DOHH2 (cell line): ENCODE measurements around the gene C1QTNF5.

Experiments
- H3F3A ChIP-seq: fragments of 200-600 bp; sonication (generic), shearing (Covaris generic); 2 replicates; pipeline ENCODE4 v1.6.0; 2016; ENCODE audit warnings: antibody characterized with exemption, mild to moderate bottlenecking; ENCODE audit not compliant: control insufficient read depth, insufficient read depth
- H3K27ac ChIP-seq: fragments of 200-600 bp; sonication (generic); 2 replicates; pipeline ENCODE4 v1.5.1; 2014; ENCODE audit warnings: low read depth, mild to moderate bottlenecking, low read length, moderate library complexity
- H3K27me3 ChIP-seq: fragments of 200-600 bp; sonication (generic); 2 replicates; pipeline ENCODE4 v1.6.1; 2014; ENCODE audit warnings: mild to moderate bottlenecking, low read length, mixed read lengths; ENCODE audit not compliant: control insufficient read depth
- H3K36me3 ChIP-seq: fragments of 200-600 bp; sonication (generic); 2 replicates; pipeline ENCODE4 v1.6.1; 2014; ENCODE audit warnings: mild to moderate bottlenecking, low read length, moderate library complexity, mixed read lengths; ENCODE audit not compliant: control insufficient read depth
- H3K4me1 ChIP-seq: fragments of 200-600 bp; sonication (generic); 2 replicates; pipeline ENCODE4 v1.6.1; 2014; ENCODE audit warnings: mild to moderate bottlenecking, low read length, mixed read lengths; ENCODE audit not compliant: control insufficient read depth
- H3K4me2 ChIP-seq: fragments of 200-600 bp; sonication (generic); 2 replicates; pipeline ENCODE4 v1.6.0; 2014; ENCODE audit warnings: mild to moderate bottlenecking, low read length, moderate library complexity
- H3K4me3 ChIP-seq: fragments of 200-600 bp; sonication (generic); 2 replicates; pipeline ENCODE4 v1.5.1; 2014; ENCODE audit warnings: mild to moderate bottlenecking, low read length, mixed read lengths
- H3K79me2 ChIP-seq: fragments of 200-600 bp; sonication (generic); 2 replicates; pipeline ENCODE4 v1.6.1; 2014; ENCODE audit warnings: mild to moderate bottlenecking, low read length, mixed read lengths; ENCODE audit not compliant: control insufficient read depth
- H3K9me2 ChIP-seq: fragments of 200-600 bp; sonication (generic); replicated peaks from 2 replicates; pipeline ENCODE4 v1.6.1; 2014; ENCODE audit warnings: mild to moderate bottlenecking, low read length, mixed read lengths; ENCODE audit not compliant: control insufficient read depth
- H3K9me3 ChIP-seq: fragments of 200-600 bp; sonication (generic); 2 replicates; pipeline ENCODE4 v1.6.1; 2014; ENCODE audit warnings: antibody characterized with exemption, low read length, mixed read lengths; ENCODE audit not compliant: control insufficient read depth, insufficient read depth
- H4K20me1 ChIP-seq: fragments of 200-600 bp; sonication (generic); 2 replicates; pipeline ENCODE4 v1.6.0; 2014; ENCODE audit warnings: low read depth, mild to moderate bottlenecking, antibody characterized with exemption, low read length, moderate library complexity; ENCODE audit not compliant: control insufficient read depth, insufficient read depth
- CTCF ChIP-seq: fragments of 200-600 bp; sonication (generic); IDR thresholded peaks from one replicate; pipeline ENCODE4 v1.5.1; 2014; ENCODE audit warnings: antibody characterized with exemption, mild to moderate bottlenecking, low read depth, low read length; ENCODE audit not compliant: poor library complexity, severe bottlenecking
- EZH2phosphoT487 ChIP-seq: fragments of 200-600 bp; sonication (generic); IDR thresholded peaks from 2 replicates; pipeline ENCODE4 v1.6.1; 2017; ENCODE audit warnings: borderline replicate concordance, mild to moderate bottlenecking, antibody characterized with exemption, low read length, moderate library complexity, mixed read lengths

C1QTNF5 gene

GRCh38 chr11:119371067-119371601, 30.5 kb upstream of the C1QTNF5 start:
- no peak overlapping the region for H3K27ac ChIP-seq
- H3K79me2 ChIP-seq: no peaks in the 10 kb centered on the region
- TF ChIP-seq CTCF (no peak), EZH2phosphoT487 (no peak)
- no peaks in the 10 kb centered on the region for H4K20me1 ChIP-seq
- H3K4me1 ChIP-seq: peaks cover 84% of the 10 kb centered on the region
- no peaks in the 10 kb centered on the region for H3K9me3 ChIP-seq
- peak overlapping the region; percentile 54 for H3K4me3 ChIP-seq
- H3K9me2 ChIP-seq: no peaks in the 10 kb centered on the region
- H3K36me3 ChIP-seq: no peaks in the 10 kb centered on the region
- H3K4me2 ChIP-seq: peak overlapping the region; percentile 70
- 0 out of 2 replicates have a peak, but pooled peaks cover 3% of the 10 kb centered on the region for H3F3A ChIP-seq
- no peaks in the 10 kb centered on the region for H3K27me3 ChIP-seq

- Histone ChIP-seq H3K4me1 (peaks cover 90% of the 10 kb centered on the region), H4K20me1 (no peaks in the 10 kb centered on the region), H3K9me3 (no peaks in the 10 kb centered on the region), H3K27ac (peak overlapping the region; percentile 56), H3F3A (0 out of 2 replicates have a peak, but pooled peaks cover 3% of the 10 kb centered on the region), H3K4me2 (peak overlapping the region; percentile 70), H3K36me3 (no peaks in the 10 kb centered on the region), H3K9me2 (no peaks in the 10 kb centered on the region), H3K79me2 (no peaks in the 10 kb centered on the region), H3K4me3 (peak overlapping the region; percentile 54), H3K27me3 (no peaks in the 10 kb centered on the region)
- no peak for TF ChIP-seq EZH2phosphoT487
- no peak for TF ChIP-seq CTCF
Observed at GRCh38 chr11:119370486-119371046, 29.9 kb upstream of the C1QTNF5 start.

- H3K4me3 ChIP-seq: no peak overlapping the region
- H3K4me2 ChIP-seq: no peak overlapping the region
Observed at GRCh38 chr11:119369132-119369925, 28.6 kb upstream of the C1QTNF5 start.

More at GRCh38 chr11:119369132-119369925, 28.6 kb upstream of the C1QTNF5 start:
- Histone ChIP-seq H4K20me1 (no peaks in the 10 kb centered on the region), H3K36me3 (no peaks in the 10 kb centered on the region), H3K27ac (no peak overlapping the region), H3K27me3 (peaks cover 6% of the 10 kb centered on the region; the same call in 1 of the 2 replicates), H3K9me3 (no peaks in the 10 kb centered on the region), H3F3A (0 out of 2 replicates have a peak, but pooled peaks cover 3% of the 10 kb centered on the region), H3K9me2 (no peaks in the 10 kb centered on the region), H3K79me2 (no peaks in the 10 kb centered on the region), H3K4me1 (peaks cover 95% of the 10 kb centered on the region)
- TF ChIP-seq EZH2phosphoT487 (no peak), CTCF (no peak)
